IgD-negative memory B cell (primary cell): ENCODE data around the gene INTS2. TPM values are rescaled to one million over a fixed set of nuclear protein-coding genes. Genes with fewer than 3 reads are reported as not detected.

Experiments used
- H3K27ac Mint-ChIP-seq, 3 donors: one replicate each; pipeline ENCODE4 v1.8.0; 2020 to 2022; ENCODE audit warnings: mild to moderate bottlenecking in 3 of 3, mixed read lengths in 3 of 3, moderate library complexity in 1 of 3
- H3K27me3 Mint-ChIP-seq: one replicate; pipeline ENCODE4 v1.8.0; 2021; ENCODE audit warnings: mixed read lengths
- H3K36me3 Mint-ChIP-seq: one replicate; pipeline ENCODE4 v1.8.0; 2020; ENCODE audit warnings: mild to moderate bottlenecking, mixed read lengths
- H3K4me1 Mint-ChIP-seq, 3 donors: one replicate each; pipeline ENCODE4 v1.8.0; 2020 to 2022; ENCODE audit warnings: mixed read lengths in 3 of 3, mild to moderate bottlenecking in 1 of 3
- H3K4me3 Mint-ChIP-seq, 4 donors: one replicate each; pipeline ENCODE4 v1.8.0; 2020 to 2022; ENCODE audit warnings: mild to moderate bottlenecking in 4 of 4, mixed read lengths in 4 of 4, moderate library complexity in 3 of 4
- H3K9me3 Mint-ChIP-seq, 3 donors: one replicate each; pipeline ENCODE4 v1.8.0; 2020 to 2021; ENCODE audit warnings: mixed read lengths in 3 of 3, mild to moderate bottlenecking in 1 of 3
- polyA plus RNA-seq: library from polyadenylated mRNA; unstranded; fragments of 300-500 nt; fragmentation: Illumina TruSeq; gene quantifications from one replicate; pipeline ENCODE4 v1.2.3, GENCODE V29; 2021

INTS2 gene
- polyA plus RNA-seq, 1 donor from 2014 or later, result 2.9 TPM

DNA sequence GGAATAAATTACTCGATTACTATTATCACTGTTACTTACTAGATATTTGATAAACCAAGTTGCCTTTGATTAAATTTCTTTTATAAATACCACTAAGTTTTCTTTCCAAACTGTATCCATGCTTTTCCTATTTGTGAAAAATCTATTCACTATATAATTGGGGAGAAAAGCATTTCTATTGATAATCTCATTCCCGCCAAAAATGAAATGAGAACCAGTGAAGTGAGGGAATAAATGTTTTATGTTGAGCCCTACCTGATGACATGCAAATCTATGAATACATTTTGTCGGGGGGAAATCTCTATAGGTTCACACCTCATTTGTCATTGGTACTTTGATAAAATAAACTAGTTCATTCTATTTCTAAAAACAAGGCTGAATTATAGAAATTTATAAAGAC lies 80.1 kb downstream of the INTS2 start:
- Mint-ChIP-seq H3K36me3 (peaks cover 2% of the 10 kb centered on the region), H3K4me1 (no peaks in the 10 kb centered on the region), H3K9me3 (no peaks in the 10 kb centered on the region), H3K4me3 (no peak overlapping the region), H3K27me3 (no peaks in the 10 kb centered on the region), H3K27ac (no peak overlapping the region)

DNA sequence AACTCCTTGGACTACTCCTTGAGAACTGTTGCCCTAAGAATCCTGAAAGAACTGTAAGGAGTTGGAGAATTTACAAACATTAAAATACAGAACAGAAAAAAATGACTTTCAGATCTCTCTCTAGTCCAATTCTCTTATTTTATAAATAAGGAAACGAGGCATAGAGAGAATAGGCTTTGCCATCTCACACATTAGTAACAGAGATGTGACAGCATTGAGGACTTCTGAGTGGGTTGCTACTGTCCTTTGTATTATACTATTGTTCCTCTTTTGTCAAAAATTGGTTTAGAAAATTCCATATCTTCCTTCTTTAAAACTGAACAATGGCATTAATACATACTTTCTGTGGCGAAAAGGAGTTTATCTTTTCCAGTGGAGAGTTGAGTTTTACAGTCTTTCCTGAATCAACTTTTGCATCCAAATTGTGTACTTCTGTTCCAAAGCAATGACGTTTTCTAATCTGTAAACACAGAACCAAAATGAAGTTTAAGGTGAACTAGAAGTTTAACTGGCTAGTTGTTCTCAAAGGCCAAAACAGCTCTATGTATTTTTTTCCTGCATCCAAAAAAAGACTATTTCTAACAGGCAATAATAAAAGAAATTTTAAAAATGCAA lies 80.9 kb downstream of the INTS2 start:
- no peaks in the 10 kb centered on the region for H3K9me3 Mint-ChIP-seq
- H3K4me3 Mint-ChIP-seq, result no peak overlapping the region
- peaks cover 2% of the 10 kb centered on the region for H3K36me3 Mint-ChIP-seq
- no peaks in the 10 kb centered on the region for H3K27me3 Mint-ChIP-seq
- H3K27ac Mint-ChIP-seq, result no peak overlapping the region
- H3K4me1 Mint-ChIP-seq, result no peaks in the 10 kb centered on the region

DNA sequence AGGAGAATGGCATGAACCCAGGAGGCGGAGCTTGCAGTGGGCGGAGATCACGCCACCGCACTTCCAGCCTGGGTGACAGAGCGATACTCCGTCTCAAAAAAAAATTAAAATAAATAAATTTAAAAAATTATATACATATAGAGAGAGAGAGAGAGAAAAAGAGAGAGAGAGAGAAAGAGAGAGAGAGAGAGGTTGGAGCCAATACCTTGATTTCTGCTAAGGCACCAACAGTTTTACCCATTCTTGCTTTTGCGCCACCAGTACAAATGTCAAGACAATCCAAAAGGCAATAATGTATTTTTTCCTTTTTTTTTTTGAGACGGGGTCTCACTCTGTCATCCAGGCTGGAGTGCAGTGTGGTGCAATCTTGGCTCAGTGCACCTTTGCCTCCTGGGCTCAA lies 81.7 kb downstream of the INTS2 start:
- no peaks in the 10 kb centered on the region for H3K27me3 Mint-ChIP-seq
- no peak overlapping the region for H3K27ac Mint-ChIP-seq
- H3K9me3 Mint-ChIP-seq, result no peaks in the 10 kb centered on the region
- no peaks in the 10 kb centered on the region for H3K4me1 Mint-ChIP-seq
- peaks cover 2% of the 10 kb centered on the region for H3K36me3 Mint-ChIP-seq
- no peak overlapping the region for H3K4me3 Mint-ChIP-seq

DNA sequence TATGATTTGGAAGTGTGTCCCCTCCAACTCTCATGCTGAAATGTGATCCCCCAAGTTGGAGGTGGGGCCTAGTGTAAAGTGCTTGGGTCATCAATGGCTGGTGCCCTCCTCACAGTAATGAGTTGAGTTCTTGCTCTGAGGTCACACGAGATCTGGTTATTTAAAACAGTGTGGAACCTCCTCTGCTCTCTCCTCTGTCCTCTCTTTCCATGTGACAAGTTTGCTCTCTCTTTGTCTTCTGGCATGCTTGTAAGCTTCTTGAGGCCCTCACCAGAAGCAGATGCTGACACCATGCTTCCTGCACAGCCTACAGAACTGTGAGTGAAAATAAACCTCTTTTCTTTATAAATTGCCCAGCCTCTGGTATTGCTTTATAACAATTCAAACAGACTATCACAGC lies 84.3 kb downstream of the INTS2 start:
- Mint-ChIP-seq H3K4me3 (no peak overlapping the region), H3K9me3 (no peaks in the 10 kb centered on the region), H3K27ac (no peak overlapping the region), H3K27me3 (no peaks in the 10 kb centered on the region), H3K36me3 (no peaks in the 10 kb centered on the region), H3K4me1 (no peaks in the 10 kb centered on the region)

DNA sequence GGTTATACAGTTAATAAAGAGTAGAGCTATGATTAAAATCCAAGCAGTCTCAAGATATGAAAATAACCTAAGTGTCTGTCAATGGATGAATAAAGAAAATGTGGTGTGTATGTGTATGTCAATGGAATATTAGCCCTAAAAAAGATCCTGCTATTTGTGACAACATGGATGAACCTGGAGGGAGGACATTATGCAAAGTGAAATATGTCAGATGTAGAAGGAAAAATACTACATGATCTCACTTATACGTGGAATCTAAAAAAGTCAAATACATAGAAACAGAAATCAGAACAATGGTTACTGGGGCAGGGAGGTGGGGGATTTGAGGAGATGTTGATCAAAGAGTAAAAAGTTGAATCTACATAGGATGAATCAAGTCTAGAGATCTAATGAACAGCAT lies 84.9 kb downstream of the INTS2 start:
- H3K36me3 Mint-ChIP-seq, result no peaks in the 10 kb centered on the region
- H3K9me3 Mint-ChIP-seq, result no peaks in the 10 kb centered on the region
- no peaks in the 10 kb centered on the region for H3K4me1 Mint-ChIP-seq
- H3K27me3 Mint-ChIP-seq, result no peaks in the 10 kb centered on the region
- no peak overlapping the region for H3K4me3 Mint-ChIP-seq
- H3K27ac Mint-ChIP-seq, result no peak overlapping the region

DNA sequence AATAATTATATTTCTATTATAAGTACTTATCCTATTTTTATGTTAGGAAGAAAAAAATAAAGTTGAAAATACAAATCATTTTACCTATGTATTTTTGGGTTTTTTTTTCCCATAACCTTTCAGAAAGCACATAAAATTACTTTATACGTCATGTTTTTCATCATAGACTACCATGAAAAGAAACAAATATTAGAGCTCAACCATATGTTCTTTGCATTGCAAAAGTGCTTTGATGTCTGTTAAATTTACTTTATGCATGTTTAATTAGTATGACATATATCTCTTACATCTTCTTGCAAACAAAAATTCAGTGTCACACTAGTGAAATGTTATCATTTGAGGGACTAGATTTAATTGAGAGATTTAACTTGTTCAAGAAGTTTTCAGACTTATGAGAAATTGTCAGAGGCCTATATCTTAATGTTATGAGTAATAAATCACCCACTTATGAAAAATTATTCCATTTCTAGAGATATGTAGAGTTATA lies 88.4 kb downstream of the INTS2 start:
- H3K27ac Mint-ChIP-seq, result no peak overlapping the region
- no peak overlapping the region for H3K4me3 Mint-ChIP-seq
- H3K27me3 Mint-ChIP-seq, result no peaks in the 10 kb centered on the region
- peaks cover 0 to 2% (median 0%) of the 10 kb centered on the region in 3 donors for H3K4me1 Mint-ChIP-seq
- H3K9me3 Mint-ChIP-seq, result no peaks in the 10 kb centered on the region
- no peaks in the 10 kb centered on the region for H3K36me3 Mint-ChIP-seq

DNA sequence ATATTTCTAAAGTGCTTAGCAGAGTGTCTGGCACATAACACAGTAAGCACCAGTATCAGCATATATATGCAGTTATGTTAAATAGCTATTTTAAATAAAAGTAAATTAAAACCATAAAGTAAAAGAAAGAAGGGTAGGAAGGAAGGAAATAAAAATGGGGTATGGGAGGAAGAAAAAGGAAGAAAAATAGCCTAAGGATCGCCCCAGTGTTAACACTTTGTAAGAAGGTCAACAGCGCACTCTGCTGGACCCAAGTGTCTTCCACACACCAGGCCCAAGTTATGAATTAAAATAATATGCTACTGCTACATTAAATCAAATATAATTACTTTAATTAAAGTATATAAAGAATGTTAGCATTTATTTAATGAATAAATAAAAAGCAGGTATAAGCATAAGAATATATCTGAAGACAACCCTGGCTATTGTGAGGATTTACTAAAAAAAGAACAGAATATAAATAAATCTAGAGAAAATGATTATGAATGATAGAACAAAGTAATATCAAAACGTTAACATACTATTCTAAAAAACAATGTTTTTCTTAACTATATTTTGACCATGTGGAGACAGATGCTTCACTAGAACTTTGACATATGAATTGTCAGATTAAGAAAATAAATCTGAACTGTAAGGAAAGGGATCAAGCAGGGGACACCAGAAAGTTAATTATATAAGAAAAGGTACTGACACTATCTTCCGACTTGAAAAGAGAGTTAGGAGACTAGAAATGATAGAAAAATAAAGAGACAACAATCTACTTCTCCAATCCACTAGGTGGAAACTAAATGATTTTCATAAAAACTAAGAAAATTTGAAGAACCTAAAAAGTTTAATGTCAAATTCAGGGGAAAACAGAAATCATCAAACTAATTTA lies 90.4 kb downstream of the INTS2 start:
- no peaks in the 10 kb centered on the region for H3K27me3 Mint-ChIP-seq
- no peaks in the 10 kb centered on the region for H3K36me3 Mint-ChIP-seq
- H3K4me1 Mint-ChIP-seq, result peaks cover 0 to 4% (median 2%) of the 10 kb centered on the region in 3 donors
- no peak overlapping the region for H3K4me3 Mint-ChIP-seq
- no peaks in the 10 kb centered on the region for H3K9me3 Mint-ChIP-seq
- no peak overlapping the region for H3K27ac Mint-ChIP-seq

DNA sequence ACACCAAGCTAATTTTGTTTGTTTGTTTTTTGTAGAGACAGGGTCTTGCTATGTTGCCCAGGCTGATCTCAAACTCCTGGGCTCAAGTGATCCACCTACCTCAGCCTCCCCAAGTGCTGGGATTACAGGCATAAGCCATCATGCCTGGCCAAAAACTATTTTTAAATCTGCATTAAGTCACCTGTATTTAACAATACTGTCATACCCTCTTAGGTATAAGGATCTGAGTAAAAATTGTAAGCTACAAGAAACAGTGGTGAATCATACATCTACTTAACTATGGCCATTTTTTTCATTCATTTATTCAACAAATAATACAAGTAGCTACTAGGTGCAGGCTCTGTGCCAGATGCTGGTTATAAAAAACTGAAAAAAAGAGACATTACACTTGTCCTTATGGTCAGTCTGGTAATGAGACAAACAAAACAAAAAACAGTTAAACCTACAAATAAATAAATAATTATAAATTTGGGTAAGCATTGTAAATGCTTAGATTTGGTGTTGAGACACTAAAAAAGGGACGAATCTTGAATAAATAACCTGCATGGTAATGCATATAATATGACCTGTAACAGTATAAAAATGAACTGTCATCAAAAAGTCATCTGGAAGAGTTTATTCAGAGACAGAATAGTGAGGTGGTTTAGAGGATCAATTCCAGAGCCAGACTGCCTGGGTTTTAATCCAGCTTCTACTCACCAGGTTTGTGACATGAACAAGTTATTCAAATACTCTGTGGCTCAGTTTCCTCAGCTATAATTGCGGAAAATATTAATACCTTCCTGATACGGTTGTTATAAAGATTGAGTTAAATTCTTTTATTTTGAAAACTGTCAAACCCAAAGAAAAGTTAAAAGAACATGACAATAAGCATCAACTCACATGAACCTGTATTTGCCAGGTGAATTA lies 91.3 kb downstream of the INTS2 start:
- Mint-ChIP-seq H3K9me3 (no peaks in the 10 kb centered on the region), H3K4me3 (no peak overlapping the region), H3K36me3 (no peaks in the 10 kb centered on the region), H3K27ac (no peak overlapping the region), H3K27me3 (no peaks in the 10 kb centered on the region), H3K4me1 (peaks cover 0 to 4% (median 3%) of the 10 kb centered on the region in 3 donors)

DNA sequence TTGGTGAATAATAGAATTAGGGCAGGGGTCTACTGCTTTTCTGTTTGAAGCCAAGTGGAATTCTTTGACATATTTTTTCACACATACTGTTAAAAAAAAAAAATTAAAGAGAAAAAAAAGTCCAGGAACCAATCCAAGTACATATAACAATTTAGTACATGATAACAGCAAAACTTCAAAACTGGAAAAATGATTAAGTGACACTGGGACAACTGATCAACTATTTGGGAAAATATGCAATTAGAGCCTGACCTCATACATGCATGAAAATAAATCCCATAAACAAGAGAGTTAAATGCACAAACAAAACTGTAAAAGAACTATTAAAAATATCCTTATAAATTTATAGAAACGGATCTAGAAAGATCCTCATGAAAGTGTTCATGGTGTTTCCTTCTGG lies 92.2 kb downstream of the INTS2 start:
- Mint-ChIP-seq H3K36me3 (no peaks in the 10 kb centered on the region), H3K4me3 (no peak overlapping the region), H3K27ac (no peak overlapping the region), H3K4me1 (peaks cover 0 to 4% (median 3%) of the 10 kb centered on the region in 3 donors), H3K9me3 (no peaks in the 10 kb centered on the region), H3K27me3 (no peaks in the 10 kb centered on the region)

DNA sequence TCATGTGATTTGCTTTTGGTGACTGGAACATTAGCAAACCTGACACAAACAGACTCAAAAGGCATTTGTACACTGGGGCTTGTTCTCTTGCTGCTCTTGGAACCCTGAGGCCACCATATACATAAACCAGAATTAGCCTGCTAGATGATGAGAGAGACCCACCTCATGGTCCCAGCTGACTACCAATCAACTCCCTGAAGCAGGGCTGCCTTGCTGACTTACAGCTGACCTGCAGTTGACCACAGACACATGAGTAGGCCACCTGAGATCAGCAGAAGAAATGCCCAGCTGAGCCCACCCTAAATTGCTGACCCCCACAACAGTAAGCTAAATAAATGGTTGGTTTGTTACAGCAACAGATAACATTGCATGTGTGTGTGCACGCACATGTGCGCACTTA lies 93.2 kb downstream of the INTS2 start:
- Mint-ChIP-seq H3K36me3 (no peaks in the 10 kb centered on the region), H3K9me3 (no peaks in the 10 kb centered on the region), H3K4me3 (no peak overlapping the region), H3K4me1 (peaks cover 0 to 4% (median 3%) of the 10 kb centered on the region in 3 donors), H3K27me3 (no peaks in the 10 kb centered on the region), H3K27ac (peak overlapping the region in 1 of 3 donors; percentile 33)

DNA sequence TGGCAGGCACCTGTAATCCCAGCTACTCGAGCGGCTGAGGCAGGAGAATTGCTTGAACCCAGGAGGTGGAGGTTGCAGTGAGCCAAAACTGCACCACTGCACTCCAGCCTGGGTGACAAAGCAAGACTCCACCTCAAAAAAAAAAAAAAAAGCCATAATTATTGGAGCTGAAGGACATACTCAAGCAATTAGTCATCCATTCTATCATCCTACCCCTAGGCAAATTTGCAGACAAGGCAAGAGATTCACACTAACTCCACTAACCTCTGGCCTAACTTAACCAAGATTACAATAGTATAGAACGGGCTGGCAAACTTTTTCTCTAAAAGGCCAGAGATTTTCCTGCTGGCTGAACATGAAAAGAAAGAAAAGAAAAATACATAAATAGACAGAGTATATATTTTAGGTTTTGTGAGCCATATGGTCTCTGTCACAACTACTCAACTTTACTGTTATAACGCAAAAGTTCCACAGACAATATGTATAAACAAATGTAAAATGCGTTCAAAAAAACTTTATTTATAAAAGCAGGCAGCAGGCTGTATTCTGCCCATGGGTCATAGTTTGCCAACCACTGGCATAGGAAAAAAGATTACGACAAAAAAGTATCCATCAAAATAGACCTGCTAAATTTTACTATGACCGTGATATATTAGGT lies 94.1 kb downstream of the INTS2 start:
- Mint-ChIP-seq H3K36me3 (no peaks in the 10 kb centered on the region), H3K27ac (no peak overlapping the region), H3K27me3 (no peaks in the 10 kb centered on the region), H3K4me3 (no peak overlapping the region), H3K9me3 (no peaks in the 10 kb centered on the region), H3K4me1 (peaks cover 0 to 4% (median 3%) of the 10 kb centered on the region in 3 donors)

DNA sequence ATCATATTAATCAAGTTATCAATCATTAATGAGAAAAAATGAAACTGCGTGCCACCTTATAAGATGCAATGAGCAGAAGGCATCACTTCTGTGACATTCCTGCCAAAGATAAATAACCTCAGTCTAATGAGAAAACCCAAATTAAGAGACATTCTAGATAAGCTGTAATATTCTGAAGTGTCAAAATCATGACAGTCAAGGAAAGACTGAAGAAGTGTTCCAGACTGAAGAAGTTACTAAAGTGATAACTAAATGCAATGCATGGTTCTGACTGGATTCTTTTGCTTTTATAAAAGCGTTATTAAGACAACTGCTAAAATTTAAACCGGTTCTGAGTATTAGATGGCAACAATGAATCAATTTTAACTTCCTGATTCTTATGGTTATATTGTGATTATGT lies 95.3 kb downstream of the INTS2 start:
- peaks cover 0 to 4% (median 3%) of the 10 kb centered on the region in 3 donors for H3K4me1 Mint-ChIP-seq
- H3K4me3 Mint-ChIP-seq, result no peak overlapping the region
- H3K36me3 Mint-ChIP-seq, result no peaks in the 10 kb centered on the region
- H3K27me3 Mint-ChIP-seq, result no peaks in the 10 kb centered on the region
- H3K27ac Mint-ChIP-seq, result peak overlapping the region in 1 of 3 donors; percentile 12
- peaks cover 2 to 6% (median 2%) of the 10 kb centered on the region in 3 donors for H3K9me3 Mint-ChIP-seq

DNA sequence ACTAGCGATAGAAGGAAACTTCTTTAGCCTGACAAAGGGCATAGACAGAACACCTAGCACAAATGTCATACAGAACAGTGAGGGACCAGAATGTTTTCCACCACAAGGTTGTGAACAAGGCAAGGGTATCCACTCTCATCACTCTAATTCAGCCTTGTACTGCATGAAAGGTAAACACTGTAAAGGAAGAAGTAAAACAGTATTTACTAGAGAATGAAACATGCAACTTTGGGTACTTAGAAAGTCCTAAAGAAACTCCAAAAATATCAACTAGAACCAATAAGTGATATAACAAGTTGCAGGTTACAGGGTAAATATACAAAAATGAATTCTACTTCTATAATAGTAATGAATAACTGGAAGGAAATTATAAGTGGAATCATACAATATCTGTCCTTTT lies 96.7 kb downstream of the INTS2 start:
- Mint-ChIP-seq H3K4me3 (no peak overlapping the region), H3K36me3 (no peaks in the 10 kb centered on the region), H3K4me1 (peaks cover 0 to 4% (median 1%) of the 10 kb centered on the region in 3 donors), H3K9me3 (peaks cover 2 to 10% (median 4%) of the 10 kb centered on the region in 3 donors), H3K27ac (no peak overlapping the region), H3K27me3 (no peaks in the 10 kb centered on the region)

DNA sequence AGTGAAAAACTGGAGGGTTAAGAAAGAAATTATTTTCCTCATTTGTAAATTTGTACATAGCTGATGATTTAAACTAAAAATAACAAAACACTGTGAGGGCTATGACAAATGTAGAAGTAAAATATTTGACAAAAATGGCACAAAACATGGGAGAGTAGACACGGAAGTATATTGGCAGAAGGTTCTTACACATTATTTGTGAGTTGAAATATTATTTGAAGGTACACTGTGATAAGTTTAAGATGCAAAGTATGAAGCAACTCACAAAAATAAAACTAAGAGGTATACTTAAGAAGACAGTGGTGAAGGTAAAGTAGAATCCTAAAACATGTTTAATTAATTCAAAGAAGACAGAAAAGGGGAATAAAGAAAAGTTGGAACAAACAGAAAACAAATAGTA lies 99.1 kb downstream of the INTS2 start:
- peak overlapping the region in 1 of 3 donors; percentile 1 for H3K27ac Mint-ChIP-seq
- peaks cover 0 to 4% (median 1%) of the 10 kb centered on the region in 3 donors for H3K4me1 Mint-ChIP-seq
- no peaks in the 10 kb centered on the region for H3K36me3 Mint-ChIP-seq
- peaks cover 2 to 10% (median 5%) of the 10 kb centered on the region in 3 donors for H3K9me3 Mint-ChIP-seq
- no peaks in the 10 kb centered on the region for H3K27me3 Mint-ChIP-seq
- no peak overlapping the region for H3K4me3 Mint-ChIP-seq
